K562 (cell line): ENCODE measurements around the gene HELT. TPM values are rescaled to one million over a fixed set of nuclear protein-coding genes. Genes with fewer than 3 reads are reported as not detected.

ENCODE experiments used
- ATAC-seq: fragments of 200-7000 bp; cut with Tn5 transposase; 3 replicates; pipeline ENCODE4 v1.9.1; 2020; ENCODE audit warnings: moderate library complexity
- BruUV-seq: library from RNA; stranded (reverse); fragments of 400-500 nt; replicated peaks from 2 replicates; lab custom pipeline; 2021; lab: Mats Ljungman, UMichigan
- CTCF ChIA-PET: fragments of 300-600 bp; formaldehyde crosslinking; extraction: SDS; loops from one replicate; lab custom pipeline; 2021; ENCODE audit warnings: low intra/inter-chr PET ratio; lab: Yijun Ruan, JAX
- POLR2A ChIA-PET: fragments of 300-600, 350-650 bp; sonication (Branson Sonifier 250); formaldehyde crosslinking; extraction: SDS; loops from one replicate; lab custom pipeline; 2021; ENCODE audit warnings: antibody characterized with exemption, inconsistent platforms; lab: Yijun Ruan, JAX
- DNase-seq, 4 experiments: peaks; one replicate each; pipeline versions ENCODE4 v3.0.0 to v3.0.0-alpha.2; 2011 to 2018; ENCODE audit warnings: low spot score in 3 of 4, mixed read lengths in 3 of 4; ENCODE audit errors: extremely low read depth in 1 of 4
- FAIRE-seq: peaks from 2 replicates; lab custom pipeline; 2011; peaks lifted over from hg19 to GRCh38; lab: Jason Lieb, UNC
- H2AFZ ChIP-seq: 2 replicates; pipeline ENCODE4 v1.6.0; 2011; ENCODE audit warnings: low read depth, low read length, control low read depth, inconsistent platforms
- H3K27ac ChIP-seq: fragments of 200-600 bp; 3 replicates; pipeline ENCODE4 v1.8.0; 2011; ENCODE audit warnings: low read depth, mild to moderate bottlenecking, control low read depth, inconsistent platforms, low read length, moderate library complexity, mixed read lengths; ENCODE audit errors: extremely low read depth
- H3K27me3 ChIP-seq, 2 experiments: fragments of 300-600 bp in 1 of 2; 2 replicates in 1 of 2; 3 replicates in 1 of 2; pipeline versions ENCODE4 v1.6.0 to v1.8.0; 2011; ENCODE audit warnings: inconsistent platforms in 2 of 2, low read length in 2 of 2, mild to moderate bottlenecking in 1 of 2, mixed read lengths in 1 of 2, moderate library complexity in 1 of 2; ENCODE audit not compliant: control insufficient read depth in 2 of 2, insufficient read depth in 2 of 2
- H3K36me3 ChIP-seq: fragments of 300-600 bp; 3 replicates; pipeline ENCODE4 v1.8.0; 2011; ENCODE audit warnings: mild to moderate bottlenecking, low read length, inconsistent platforms; ENCODE audit not compliant: control insufficient read depth, insufficient read depth
- H3K4me1 ChIP-seq, 2 experiments: fragments of 200-600 bp in 1 of 2; replicated peaks in 1 of 2; 2 replicates in 1 of 2; 3 replicates in 1 of 2; pipeline versions ENCODE4 v1.5.1 to v1.8.0; 2011; ENCODE audit warnings: inconsistent platforms in 2 of 2, low read length in 2 of 2, mild to moderate bottlenecking in 1 of 2, mixed read lengths in 1 of 2, moderate library complexity in 1 of 2; ENCODE audit not compliant: control insufficient read depth in 2 of 2, insufficient read depth in 2 of 2
- H3K4me2 ChIP-seq: 2 replicates; pipeline ENCODE4 v1.6.1; 2011; ENCODE audit warnings: low read length, control low read depth, inconsistent platforms, mixed read lengths; ENCODE audit not compliant: insufficient read depth
- H3K4me3 ChIP-seq: fragments of 200-600 bp; sonication (generic), shearing (Covaris generic); 2 replicates; pipeline ENCODE4 v1.5.1; 2016; ENCODE audit warnings: control low read depth, inconsistent platforms
- H3K79me2 ChIP-seq: fragments of 200-600 bp; 3 replicates; pipeline ENCODE4 v1.8.0; 2011; ENCODE audit warnings: low read length, inconsistent platforms; ENCODE audit not compliant: control insufficient read depth, insufficient read depth
- H3K9ac ChIP-seq, 2 experiments: 2 replicates each; pipeline versions ENCODE4 v1.6.0 to v1.6.1; 2011; ENCODE audit warnings: low read depth in 2 of 2, low read length in 2 of 2, control low read depth in 1 of 2, inconsistent platforms in 1 of 2, mild to moderate bottlenecking in 1 of 2, mixed read lengths in 1 of 2; ENCODE audit not compliant: insufficient read depth in 1 of 2
- H3K9me1 ChIP-seq: one replicate; pipeline ENCODE4 v1.6.0; 2011; ENCODE audit warnings: inconsistent platforms, mild to moderate bottlenecking, low read length, moderate library complexity; ENCODE audit not compliant: control insufficient read depth, insufficient read depth
- H3K9me3 ChIP-seq: replicated peaks from 2 replicates; pipeline ENCODE4 v1.5.1; 2011; ENCODE audit warnings: low read depth, low read length, inconsistent platforms; ENCODE audit not compliant: control insufficient read depth, insufficient read depth
- H4K20me1 ChIP-seq: replicated peaks from 2 replicates; pipeline ENCODE4 v1.6.1; 2011; ENCODE audit warnings: low read length, inconsistent platforms, mixed read lengths; ENCODE audit not compliant: control insufficient read depth, insufficient read depth
- ARID2 ChIP-seq: fragments of 450-650 bp; IDR thresholded peaks from 2 replicates; pipeline ENCODE4 v1.6.1; 2017; ENCODE audit warnings: antibody characterized with exemption, mild to moderate bottlenecking
- BMI1 ChIP-seq: fragments of 150-350 bp; IDR thresholded peaks from 2 replicates; pipeline ENCODE4 v1.6.1; 2014; ENCODE audit warnings: low read length
- CBX2 ChIP-seq: fragments of 200-600 bp; sonication (generic); IDR thresholded peaks from one replicate; pipeline ENCODE4 v1.6.1; 2012; ENCODE audit warnings: mild to moderate bottlenecking, low read length, inconsistent platforms; ENCODE audit not compliant: insufficient read depth, poor library complexity, severe bottlenecking
- CBX8 ChIP-seq: fragments of 200-600 bp; sonication (generic); IDR thresholded peaks from 2 replicates; pipeline ENCODE4 v1.6.1; 2012; ENCODE audit warnings: borderline replicate concordance, mixed run types, low read depth, mild to moderate bottlenecking, moderate library complexity, mixed read lengths, low read length, control low read depth, inconsistent platforms; ENCODE audit not compliant: poor library complexity, severe bottlenecking; ENCODE audit errors: extremely low read depth
- CXXC5 ChIP-seq: fragments of 250-450 bp; sonication (Bioruptor Pico); IDR thresholded peaks from 2 replicates; pipeline ENCODE4 v1.8.0; 2022; ENCODE audit warnings: inconsistent platforms, mild to moderate bottlenecking, moderate library complexity
- E2F1 ChIP-seq: sonication (generic); formaldehyde crosslinking; IDR thresholded peaks from 2 replicates; pipeline ENCODE4 v1.8.1; 2023; ENCODE audit warnings: mild to moderate bottlenecking, missing genetic modification reagents, moderate library complexity
- GATAD2B ChIP-seq: fragments of 450-650 bp; IDR thresholded peaks from 2 replicates; pipeline ENCODE4 v1.6.1; 2017; ENCODE audit warnings: mild to moderate bottlenecking, borderline replicate concordance
- KLF6 ChIP-seq: fragments of 250-450 bp; sonication (Bioruptor Pico); IDR thresholded peaks from 2 replicates; pipeline ENCODE4 v1.4.0; 2020; ENCODE audit warnings: mild to moderate bottlenecking, moderate library complexity, borderline replicate concordance
- NBN ChIP-seq: fragments of 450-650 bp; IDR thresholded peaks from 2 replicates; pipeline ENCODE4 v1.6.1; 2016; ENCODE audit warnings: low read depth, mild to moderate bottlenecking
- RNF2 ChIP-seq: sonication (generic); IDR thresholded peaks from 2 replicates; pipeline ENCODE4 v1.6.1; 2016
- STAG1 ChIP-seq: sonication (generic); formaldehyde crosslinking; IDR thresholded peaks from 2 replicates; pipeline ENCODE4 v1.5.0; 2020; ENCODE audit warnings: missing genetic modification reagents, borderline replicate concordance
- XRCC3 ChIP-seq: fragments of 450-650 bp; IDR thresholded peaks from 2 replicates; pipeline ENCODE4 v1.6.1; 2017; ENCODE audit warnings: mild to moderate bottlenecking, moderate library complexity
- ZBED1 ChIP-seq: IDR thresholded peaks from 2 replicates; pipeline ENCODE4 v1.6.1; 2014
- ZFP36 ChIP-seq: fragments of 150-350 bp; IDR thresholded peaks from 2 replicates; pipeline ENCODE4 v1.6.1; 2018; ENCODE audit warnings: low read length, low read depth; ENCODE audit not compliant: partially characterized antibody
- ZNF282 ChIP-seq: sonication (generic); formaldehyde crosslinking; IDR thresholded peaks from 2 replicates; pipeline ENCODE4 v1.8.1; 2023; ENCODE audit warnings: missing genetic modification reagents
- ZNF785 ChIP-seq: fragments of 250-450 bp; sonication (Bioruptor Pico); IDR thresholded peaks from 2 replicates; pipeline ENCODE4 v1.4.0; 2020; ENCODE audit warnings: mild to moderate bottlenecking
- WGBS: fragments of 100-300 bp; shearing (Covaris generic); methylation state at CpG from one replicate; pipeline ENCODE4 v1.1.6; 2016; ENCODE audit warnings: low coverage, mixed read lengths; ENCODE audit not compliant: insufficient coverage; ENCODE audit errors: missing lambda C conversion rate; 5-methylcytosine and 5-hydroxymethylcytosine counted together
- in situ Hi-C: fragments of 300-500 bp; cut with MboI; formaldehyde crosslinking; loops from 4 replicates; pipeline ENCODE4 v1.15.0; 2018; ENCODE audit warnings: inconsistent platforms, mixed read lengths
- intact Hi-C: fragments of 100-400 bp; cut with micrococcal nuclease; formaldehyde crosslinking; loops from 2 replicates; pipeline ENCODE4 v1.14.2; 2022
- polyA plus RNA-seq, 8 experiments: library from polyadenylated mRNA; depleted of rRNA in 4 of 8; stranded (reverse) in 5 of 8; unstranded in 3 of 8; fragments of >200 nt; fragmentation: Nextera tagmentation in 2 of 8; fragmentation: Illumina TruSeq in 1 of 8; extraction: Ambion mirVana in 2 of 8; extraction: Trizol in 1 of 8; gene quantifications; 2 replicates each; pipeline versions ENCODE4 v1.2.1 to v1.2.3, GENCODE V29; 2011 to 2014; ENCODE audit warnings: inconsistent platforms in 1 of 8, missing spikeins in 1 of 8
- total RNA-seq, 7 experiments: library from RNA; depleted of rRNA in 6 of 7; stranded (reverse); fragments of >200 nt in 6 of 7; fragmentation: Illumina TruSeq in 2 of 7; extraction: Trizol in 2 of 7; gene quantifications; 2 replicates each; pipeline versions ENCODE4 v1.2.1 to v1.2.3, GENCODE V29; 2011 to 2021; ENCODE audit warnings: low replicate concordance in 1 of 7
- TF ChIP-seq, protein P1 (sequence below), 2 experiments: IDR thresholded peaks; 2 replicates each; pipeline ENCODE4 v1.6.1; 2012; ENCODE audit warnings: improper control_type of control experiment in 2 of 2, low read depth in 2 of 2, low read length in 2 of 2, borderline replicate concordance in 1 of 2

HELT gene
- total and polyA plus RNA-seq, 9 of the 15 experiments (the other 6 are each of a cell fraction or from before 2014, with no cell fraction given) = not detected

GRCh38 chr4:184991860-184992259 is 26.4 kb upstream of the HELT start:
- no peak overlapping the region for H3K27ac ChIP-seq
- intact Hi-C loops = no loop called here
- peaks cover 25 to 52% of the 10 kb centered on the region in 2 experiments for H3K27me3 ChIP-seq
- no peaks in the 10 kb centered on the region for H3K9me1 ChIP-seq
- no peak overlapping the region for H3K4me3 ChIP-seq
- no peaks in the 10 kb centered on the region for H3K79me2 ChIP-seq
- TF ChIP-seq CBX8 = peak; percentile 99
- TF ChIP-seq BMI1 = peak; percentile 82
- TF ChIP-seq KLF6 (CRISPR knock-in tag) = no peak
- TF ChIP-seq ARID2 = no peak
- no peak for TF ChIP-seq ZNF785 (CRISPR knock-in tag)
- no peak for TF ChIP-seq NBN
- no peak for TF ChIP-seq E2F1 (CRISPR knock-in tag)
- no peak for TF ChIP-seq ZBED1
- no peak for TF ChIP-seq STAG1 (CRISPR knock-in tag)
- TF ChIP-seq GATAD2B = no peak
- TF ChIP-seq, protein P1, sequence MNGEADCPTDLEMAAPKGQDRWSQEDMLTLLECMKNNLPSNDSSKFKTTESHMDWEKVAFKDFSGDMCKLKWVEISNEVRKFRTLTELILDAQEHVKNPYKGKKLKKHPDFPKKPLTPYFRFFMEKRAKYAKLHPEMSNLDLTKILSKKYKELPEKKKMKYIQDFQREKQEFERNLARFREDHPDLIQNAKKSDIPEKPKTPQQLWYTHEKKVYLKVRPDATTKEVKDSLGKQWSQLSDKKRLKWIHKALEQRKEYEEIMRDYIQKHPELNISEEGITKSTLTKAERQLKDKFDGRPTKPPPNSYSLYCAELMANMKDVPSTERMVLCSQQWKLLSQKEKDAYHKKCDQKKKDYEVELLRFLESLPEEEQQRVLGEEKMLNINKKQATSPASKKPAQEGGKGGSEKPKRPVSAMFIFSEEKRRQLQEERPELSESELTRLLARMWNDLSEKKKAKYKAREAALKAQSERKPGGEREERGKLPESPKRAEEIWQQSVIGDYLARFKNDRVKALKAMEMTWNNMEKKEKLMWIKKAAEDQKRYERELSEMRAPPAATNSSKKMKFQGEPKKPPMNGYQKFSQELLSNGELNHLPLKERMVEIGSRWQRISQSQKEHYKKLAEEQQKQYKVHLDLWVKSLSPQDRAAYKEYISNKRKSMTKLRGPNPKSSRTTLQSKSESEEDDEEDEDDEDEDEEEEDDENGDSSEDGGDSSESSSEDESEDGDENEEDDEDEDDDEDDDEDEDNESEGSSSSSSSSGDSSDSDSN (IDR thresholded peaks at IDR 0.05; ENCODE audit: borderline replicate concordance in 1 of 2, low read depth in 2 of 2, low read length in 2 of 2) = no peak
- peak; percentile 88; the same call in 1 of the 2 replicates for TF ChIP-seq RNF2
- peak; percentile 16; the same call in 1 of the 2 replicates for TF ChIP-seq CXXC5 (CRISPR knock-in tag)
- TF ChIP-seq CBX2 = peak; percentile 94
- TF ChIP-seq ZFP36 = peak; percentile 60
- no peak for TF ChIP-seq XRCC3
- no peak for TF ChIP-seq ZNF282 (CRISPR knock-in tag)
- ATAC-seq = no peak
- WGBS = 0% methylated on average over 6 of the region's 6 CpGs
- H2AFZ ChIP-seq = no peak overlapping the region
- no peak overlapping the region for H3K4me2 ChIP-seq
- 0 out of 2 replicates have a peak, but pooled peaks cover 3% of the 10 kb centered on the region for H4K20me1 ChIP-seq
- ChIA-PET CTCF (no interaction called here), POLR2A (interaction anchor here (1.5 kb wide), 1 partner anchor 10 kb away, joined by 3 read pairs; no protein-coding TSS in a partner anchor)
- no peak overlapping the region for H3K9ac ChIP-seq
- no peaks in the 10 kb centered on the region for H3K4me1 ChIP-seq
- no peaks in the 10 kb centered on the region for H3K36me3 ChIP-seq
- no peaks in the 10 kb centered on the region for H3K9me3 ChIP-seq
- no TSS peak for BruUV-seq
- FAIRE-seq = no peak
- DNase-seq = no peak
- in situ Hi-C loops = loop anchor here (10.0 kb wide), 1 partner anchor 1333 kb away; no protein-coding TSS in a partner anchor
